ENCODE measurements around the gene RHOB. TPM values are rescaled to one million over a fixed set of nuclear protein-coding genes. Genes with fewer than 3 reads are reported as not detected.
A peak's percentile ranks its signal among the peaks of the same experiment; 100 is the strongest.
"Not testable (repeated sequence)": the region's sequence is repeated elsewhere in the genome, so short reads cannot be mapped to it uniquely, and the experiment has no call there.

RHOB gene
- total and polyA plus RNA-seq, 2 of the 13 experiments (the other 11 are each of a cell fraction or from before 2014, with no cell fraction given) = 192 to 268 TPM

DNA sequence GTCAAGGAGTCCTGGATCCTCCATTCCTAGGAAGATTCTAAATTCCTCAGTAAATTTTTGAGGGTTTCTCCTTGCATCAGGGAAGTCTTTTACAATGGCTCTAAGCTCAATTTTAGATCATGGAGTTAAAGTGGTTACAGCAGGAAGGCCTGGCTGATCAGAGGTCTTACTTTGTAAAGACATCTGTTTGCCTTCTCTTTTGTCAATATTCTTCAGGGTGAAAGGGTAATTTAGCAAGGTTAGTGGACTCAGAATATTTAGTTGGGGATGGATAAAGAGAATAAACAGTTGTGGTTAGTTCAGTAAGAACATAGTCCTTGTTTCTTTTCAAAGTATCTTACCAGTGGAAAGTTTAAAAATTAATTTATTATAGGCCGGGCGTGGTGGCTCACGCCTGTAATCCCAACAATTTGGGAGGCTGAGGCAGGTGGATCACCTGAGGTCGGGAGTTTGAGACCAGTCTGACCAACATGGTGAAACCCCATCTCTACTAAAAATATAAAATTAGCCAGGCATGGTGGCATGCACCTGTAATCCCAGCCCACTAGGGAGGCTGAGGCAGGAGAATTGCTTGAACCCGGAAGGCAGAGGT lies 29.5 kb upstream of the RHOB start (continued):
- TF ChIP-seq, protein P1, sequence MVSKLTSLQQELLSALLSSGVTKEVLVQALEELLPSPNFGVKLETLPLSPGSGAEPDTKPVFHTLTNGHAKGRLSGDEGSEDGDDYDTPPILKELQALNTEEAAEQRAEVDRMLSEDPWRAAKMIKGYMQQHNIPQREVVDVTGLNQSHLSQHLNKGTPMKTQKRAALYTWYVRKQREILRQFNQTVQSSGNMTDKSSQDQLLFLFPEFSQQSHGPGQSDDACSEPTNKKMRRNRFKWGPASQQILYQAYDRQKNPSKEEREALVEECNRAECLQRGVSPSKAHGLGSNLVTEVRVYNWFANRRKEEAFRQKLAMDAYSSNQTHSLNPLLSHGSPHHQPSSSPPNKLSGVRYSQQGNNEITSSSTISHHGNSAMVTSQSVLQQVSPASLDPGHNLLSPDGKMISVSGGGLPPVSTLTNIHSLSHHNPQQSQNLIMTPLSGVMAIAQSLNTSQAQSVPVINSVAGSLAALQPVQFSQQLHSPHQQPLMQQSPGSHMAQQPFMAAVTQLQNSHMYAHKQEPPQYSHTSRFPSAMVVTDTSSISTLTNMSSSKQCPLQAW (CRISPR knock-in tag; IDR thresholded peaks at IDR 0.05) = 0 out of 2 replicates have a peak, but pooled peaks have one; percentile 50
- TF ChIP-seq EP300 (IDR thresholded peaks at IDR 0.05; ENCODE audit: low read depth in 2 of 2, low read length in 2 of 2) = peak in 1 of 2 experiments; percentile 92; a peak in 2 of 4 replicates
- not testable (repeated sequence) for TF ChIP-seq EP300 (CRISPR knock-in tag; IDR thresholded peaks at IDR 0.05; ENCODE audit: borderline replicate concordance); HNF4G (CRISPR knock-in tag; IDR thresholded peaks at IDR 0.05; ENCODE audit: borderline replicate concordance, low read depth); FOXP1 (IDR thresholded peaks at IDR 0.05)
- TF ChIP-seq KAT8 (CRISPR knock-in tag; IDR thresholded peaks at IDR 0.05) = peak; percentile 65; the same call in 1 of the 2 replicates
- TF ChIP-seq HOXA5 (CRISPR knock-in tag; IDR thresholded peaks at IDR 0.05) = 0 out of 2 replicates have a peak, but pooled peaks have one; percentile 17
- TF ChIP-seq ISL2 (CRISPR knock-in tag; IDR thresholded peaks at IDR 0.05) = peak; percentile 63; the same call in 1 of the 2 replicates
- peak; percentile 72 for TF ChIP-seq HNF4G (IDR thresholded peaks at IDR 0.05; ENCODE audit: borderline replicate concordance, low read depth, low read length)
- TF ChIP-seq ZFX (CRISPR knock-in tag; IDR thresholded peaks at IDR 0.05; ENCODE audit: low read depth) = peak; percentile 40; the same call in 1 of the 2 replicates
- peak; percentile 84 for TF ChIP-seq FOXA3 (CRISPR knock-in tag; IDR thresholded peaks at IDR 0.05)
- TF ChIP-seq, protein P2, sequence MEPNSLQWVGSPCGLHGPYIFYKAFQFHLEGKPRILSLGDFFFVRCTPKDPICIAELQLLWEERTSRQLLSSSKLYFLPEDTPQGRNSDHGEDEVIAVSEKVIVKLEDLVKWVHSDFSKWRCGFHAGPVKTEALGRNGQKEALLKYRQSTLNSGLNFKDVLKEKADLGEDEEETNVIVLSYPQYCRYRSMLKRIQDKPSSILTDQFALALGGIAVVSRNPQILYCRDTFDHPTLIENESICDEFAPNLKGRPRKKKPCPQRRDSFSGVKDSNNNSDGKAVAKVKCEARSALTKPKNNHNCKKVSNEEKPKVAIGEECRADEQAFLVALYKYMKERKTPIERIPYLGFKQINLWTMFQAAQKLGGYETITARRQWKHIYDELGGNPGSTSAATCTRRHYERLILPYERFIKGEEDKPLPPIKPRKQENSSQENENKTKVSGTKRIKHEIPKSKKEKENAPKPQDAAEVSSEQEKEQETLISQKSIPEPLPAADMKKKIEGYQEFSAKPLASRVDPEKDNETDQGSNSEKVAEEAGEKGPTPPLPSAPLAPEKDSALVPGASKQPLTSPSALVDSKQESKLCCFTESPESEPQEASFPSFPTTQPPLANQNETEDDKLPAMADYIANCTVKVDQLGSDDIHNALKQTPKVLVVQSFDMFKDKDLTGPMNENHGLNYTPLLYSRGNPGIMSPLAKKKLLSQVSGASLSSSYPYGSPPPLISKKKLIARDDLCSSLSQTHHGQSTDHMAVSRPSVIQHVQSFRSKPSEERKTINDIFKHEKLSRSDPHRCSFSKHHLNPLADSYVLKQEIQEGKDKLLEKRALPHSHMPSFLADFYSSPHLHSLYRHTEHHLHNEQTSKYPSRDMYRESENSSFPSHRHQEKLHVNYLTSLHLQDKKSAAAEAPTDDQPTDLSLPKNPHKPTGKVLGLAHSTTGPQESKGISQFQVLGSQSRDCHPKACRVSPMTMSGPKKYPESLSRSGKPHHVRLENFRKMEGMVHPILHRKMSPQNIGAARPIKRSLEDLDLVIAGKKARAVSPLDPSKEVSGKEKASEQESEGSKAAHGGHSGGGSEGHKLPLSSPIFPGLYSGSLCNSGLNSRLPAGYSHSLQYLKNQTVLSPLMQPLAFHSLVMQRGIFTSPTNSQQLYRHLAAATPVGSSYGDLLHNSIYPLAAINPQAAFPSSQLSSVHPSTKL (CRISPR knock-in tag; IDR thresholded peaks at IDR 0.05) = peak; percentile 92
- peak; percentile 48; the same call in 1 of the 2 replicates for TF ChIP-seq FOXP1 (CRISPR knock-in tag; IDR thresholded peaks at IDR 0.05)
- peak; percentile 54; the same call in 1 of the 2 replicates for TF ChIP-seq FOXO1 (CRISPR knock-in tag; IDR thresholded peaks at IDR 0.05)
- TF ChIP-seq PPARG (CRISPR knock-in tag; conservative IDR thresholded peaks at IDR 0.05) = peak; percentile 99
- peak; percentile 44; the same call in 1 of the 2 replicates for TF ChIP-seq ETV5 (CRISPR knock-in tag; IDR thresholded peaks at IDR 0.05; ENCODE audit: borderline replicate concordance)
- TF ChIP-seq, protein P3, sequence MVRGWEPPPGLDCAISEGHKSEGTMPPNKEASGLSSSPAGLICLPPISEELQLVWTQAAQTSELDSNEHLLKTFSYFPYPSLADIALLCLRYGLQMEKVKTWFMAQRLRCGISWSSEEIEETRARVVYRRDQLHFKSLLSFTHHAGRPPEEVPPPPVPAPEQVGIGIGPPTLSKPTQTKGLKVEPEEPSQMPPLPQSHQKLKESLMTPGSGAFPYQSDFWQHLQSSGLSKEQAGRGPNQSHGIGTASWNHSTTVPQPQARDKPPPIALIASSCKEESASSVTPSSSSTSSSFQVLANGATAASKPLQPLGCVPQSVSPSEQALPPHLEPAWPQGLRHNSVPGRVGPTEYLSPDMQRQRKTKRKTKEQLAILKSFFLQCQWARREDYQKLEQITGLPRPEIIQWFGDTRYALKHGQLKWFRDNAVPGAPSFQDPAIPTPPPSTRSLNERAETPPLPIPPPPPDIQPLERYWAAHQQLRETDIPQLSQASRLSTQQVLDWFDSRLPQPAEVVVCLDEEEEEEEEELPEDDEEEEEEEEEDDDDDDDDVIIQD (CRISPR knock-in tag; IDR thresholded peaks at IDR 0.05; ENCODE audit: low read depth) = peak; percentile 39; the same call in 1 of the 2 replicates
- TF ChIP-seq, protein P4, sequence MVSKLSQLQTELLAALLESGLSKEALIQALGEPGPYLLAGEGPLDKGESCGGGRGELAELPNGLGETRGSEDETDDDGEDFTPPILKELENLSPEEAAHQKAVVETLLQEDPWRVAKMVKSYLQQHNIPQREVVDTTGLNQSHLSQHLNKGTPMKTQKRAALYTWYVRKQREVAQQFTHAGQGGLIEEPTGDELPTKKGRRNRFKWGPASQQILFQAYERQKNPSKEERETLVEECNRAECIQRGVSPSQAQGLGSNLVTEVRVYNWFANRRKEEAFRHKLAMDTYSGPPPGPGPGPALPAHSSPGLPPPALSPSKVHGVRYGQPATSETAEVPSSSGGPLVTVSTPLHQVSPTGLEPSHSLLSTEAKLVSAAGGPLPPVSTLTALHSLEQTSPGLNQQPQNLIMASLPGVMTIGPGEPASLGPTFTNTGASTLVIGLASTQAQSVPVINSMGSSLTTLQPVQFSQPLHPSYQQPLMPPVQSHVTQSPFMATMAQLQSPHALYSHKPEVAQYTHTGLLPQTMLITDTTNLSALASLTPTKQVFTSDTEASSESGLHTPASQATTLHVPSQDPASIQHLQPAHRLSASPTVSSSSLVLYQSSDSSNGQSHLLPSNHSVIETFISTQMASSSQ (IDR thresholded peaks at IDR 0.05; ENCODE audit: low read depth) = peak; percentile 41
- TF ChIP-seq, protein P4 (CRISPR knock-in tag; IDR thresholded peaks at IDR 0.05; ENCODE audit: borderline replicate concordance) = not testable (repeated sequence)
